A549 (cell line): ENCODE data around the gene ORM2. TPM values are rescaled to one million over a fixed set of nuclear protein-coding genes. Genes with fewer than 3 reads are reported as not detected.

Experiments used
- ATAC-seq, 2 experiments: fragments of 200-7000 bp in 1 of 2; fragments of >200 bp in 1 of 2; cut with Nextera tagmentation in 1 of 2; cut with Tn5 transposase in 1 of 2; 3 replicates each; pipeline versions ENCODE4 v1.8.0 to v1.9.1; 2018 to 2020; ENCODE audit warnings: mild to moderate bottlenecking in 1 of 2, moderate library complexity in 1 of 2
- CTCF ChIA-PET: fragments of 300-600 bp; sonication (Branson Sonifier 250); formaldehyde crosslinking; extraction: SDS; loops from one replicate; lab custom pipeline; 2021; ENCODE audit warnings: antibody characterized with exemption, inconsistent platforms; lab: Yijun Ruan, JAX
- POLR2A ChIA-PET: fragments of 350-600 bp; formaldehyde crosslinking; extraction: SDS; loops from one replicate; lab custom pipeline; 2021; ENCODE audit warnings: antibody characterized with exemption, inconsistent platforms; lab: Yijun Ruan, JAX
- DNase-seq, 2 experiments: peaks; one replicate each; pipeline versions ENCODE4 v3.0.0 to v3.0.0-alpha.2; 2011 to 2016; ENCODE audit warnings: low read depth in 1 of 2, low spot score in 1 of 2
- FAIRE-seq: peaks from 2 replicates; lab custom pipeline; 2011; peaks lifted over from hg19 to GRCh38; lab: Jason Lieb, UNC
- H3K27ac ChIP-seq, 2 experiments: fragments of >200 bp; sonication (Bioruptor Twin); formaldehyde crosslinking; 3 replicates each; pipeline ENCODE4 v1.5.1; 2016 to 2017
- H3K4me1 ChIP-seq: fragments of >200 bp; sonication (Bioruptor Twin); formaldehyde crosslinking; 3 replicates; pipeline ENCODE4 v1.6.1; 2016
- H3K4me2 ChIP-seq: fragments of >200 bp; sonication (Bioruptor Twin); formaldehyde crosslinking; 3 replicates; pipeline ENCODE4 v1.6.1; 2016
- H3K4me3 ChIP-seq: fragments of >200 bp; sonication (Bioruptor Twin); formaldehyde crosslinking; 3 replicates; pipeline ENCODE4 v1.5.1; 2016
- H3K9me3 ChIP-seq: fragments of >200 bp; sonication (Bioruptor Twin); formaldehyde crosslinking; 3 replicates; pipeline ENCODE4 v1.6.1; 2016
- CBX8 ChIP-seq: fragments of 200-600 bp; sonication (generic); IDR thresholded peaks from 2 replicates; pipeline ENCODE4 v1.6.1; 2016
- EHMT2 ChIP-seq: fragments of 200-600 bp; sonication (generic); IDR thresholded peaks from 2 replicates; pipeline ENCODE4 v1.6.1; 2016; ENCODE audit warnings: antibody characterized with exemption, low read depth, mild to moderate bottlenecking, moderate library complexity
- ESRRA ChIP-seq: fragments of 150-350 bp; IDR thresholded peaks from 2 replicates; pipeline ENCODE4 v1.6.1; 2014; ENCODE audit warnings: mild to moderate bottlenecking, low read length, borderline replicate concordance
- FOSL2 ChIP-seq, 2 experiments: fragments of 450-650 bp in 1 of 2; fragments of >200 bp in 1 of 2; sonication (Bioruptor Twin) in 1 of 2; formaldehyde crosslinking; IDR thresholded peaks; 2 replicates each; pipeline versions ENCODE4 v1.5.0 to v1.6.1; 2016 to 2020; ENCODE audit warnings: mild to moderate bottlenecking in 1 of 2, moderate library complexity in 1 of 2
- HDAC2 ChIP-seq: fragments of 200-600 bp; sonication (generic); IDR thresholded peaks from 2 replicates; pipeline ENCODE4 v1.6.1; 2016
- JUNB ChIP-seq: fragments of >200 bp; sonication (Bioruptor Twin); formaldehyde crosslinking; IDR thresholded peaks from 2 replicates; pipeline ENCODE4 v1.6.1; 2016
- PHF8 ChIP-seq: fragments of 200-600 bp; sonication (generic); IDR thresholded peaks from 2 replicates; pipeline ENCODE4 v1.6.1; 2016; ENCODE audit warnings: low read depth, mild to moderate bottlenecking, antibody characterized with exemption, moderate library complexity, borderline replicate concordance
- POLR2A ChIP-seq: IDR thresholded peaks from 2 replicates; pipeline ENCODE4 v1.6.1; 2012; ENCODE audit warnings: mild to moderate bottlenecking, low read length
- REST ChIP-seq: fragments of 200-600 bp; sonication (generic); IDR thresholded peaks from 2 replicates; pipeline ENCODE4 v1.6.1; 2016; ENCODE audit warnings: antibody characterized with exemption, mild to moderate bottlenecking, moderate library complexity
- TFCP2L1 ChIP-seq: fragments of 250-450 bp; sonication (Bioruptor Pico); IDR thresholded peaks from 2 replicates; pipeline ENCODE4 v1.5.0; 2021; ENCODE audit warnings: mild to moderate bottlenecking
- TP53 ChIP-seq: fragments of 250-450 bp; sonication (Bioruptor Pico); IDR thresholded peaks from 2 replicates; pipeline ENCODE4 v1.5.0; 2021; ENCODE audit warnings: mild to moderate bottlenecking, moderate library complexity
- USF2 ChIP-seq: fragments of 450-650 bp; IDR thresholded peaks from 2 replicates; pipeline ENCODE4 v1.6.1; 2014; ENCODE audit warnings: antibody characterized with exemption
- WGBS: methylation state at CpG from one replicate; pipeline ENCODE4 v1.1.6; 2017; ENCODE audit errors: missing lambda C conversion rate; 5-methylcytosine and 5-hydroxymethylcytosine counted together
- polyA plus RNA-seq, 4 experiments: library from polyadenylated mRNA; depleted of rRNA in 3 of 4; stranded (reverse); fragments of >200 nt; fragmentation: RNase III in 1 of 4; extraction: RNeasy Plus Mini Kit Qiagen cat#74134 plus additional on column Dnase treatment in 1 of 4; gene quantifications; 2 replicates in 3 of 4; 3 replicates in 1 of 4; pipeline ENCODE4 v1.2.3, GENCODE V29; 2011 to 2017

The ORM2 gene
- polyA plus RNA-seq, 2 of the 4 experiments (the other 2 are of a cell fraction), result 0.10 TPM; not detected in 1

GRCh38 chr9:114314256-114314867 is 15.3 kb upstream of the ORM2 start:
- Histone ChIP-seq H3K27ac (no peak overlapping the region), H3K9me3 (no peaks in the 10 kb centered on the region), H3K4me2 (no peak overlapping the region), H3K4me3 (no peak overlapping the region), H3K4me1 (peaks cover 7% of the 10 kb centered on the region; the same call in 2 of the 3 replicates)
- ChIA-PET POLR2A (no interaction called here), CTCF (interaction anchor here (0.6 to 3.0 kb wide), 12 partner anchors 10 to 633 kb away, joined by 3 to 17 read pairs (median 4); no protein-coding TSS in a partner anchor)
- no peak for FAIRE-seq
- no peak for DNase-seq
- no peak for TF ChIP-seq USF2
- TF ChIP-seq REST, result no peak
- no peak for TF ChIP-seq ESRRA
- TF ChIP-seq TP53 (CRISPR knock-in tag), result no peak
- ATAC-seq, result peak in 1 of 2 experiments; percentile 49; a peak in 2 of 6 replicates
- 79% methylated on average over 7 of the region's 7 CpGs for WGBS

- FAIRE-seq (no peak), DNase-seq (no peak), ATAC-seq (peak; percentile 25 to 34; a peak in 3 of 6 replicates)
- Histone ChIP-seq H3K4me2 (no peak overlapping the region), H3K27ac (no peak overlapping the region), H3K4me3 (no peak overlapping the region), H3K9me3 (no peaks in the 10 kb centered on the region), H3K4me1 (peaks cover 7% of the 10 kb centered on the region; the same call in 2 of the 3 replicates)
- CTCF ChIA-PET, result interaction anchor here (0.6 to 3.0 kb wide), 8 partner anchors 24 to 633 kb away, joined by 3 to 17 read pairs (median 4); no protein-coding TSS in a partner anchor
- POLR2A ChIA-PET, result no interaction called here
- TF ChIP-seq REST (no peak), HDAC2 (no peak), POLR2A (no peak), JUNB (no peak), TFCP2L1 (CRISPR knock-in tag) (no peak), PHF8 (no peak), EHMT2 (no peak), CBX8 (no peak), FOSL2 (IDR thresholded peaks at IDR 0.05) (no peak), FOSL2 (CRISPR knock-in tag; IDR thresholded peaks at IDR 0.05) (no peak)
- 84% methylated on average over 8 of the region's 8 CpGs for WGBS
Observed at GRCh38 chr9:114314881-114315722, 14.6 kb upstream of the ORM2 start.
